Astrocyte of the cerebellum (primary cell): ENCODE data around the gene MEGF11.

Experiments
- DNase-seq: peaks from one replicate; pipeline ENCODE4 v3.0.0-alpha.2; 2011; ENCODE audit warnings: low read depth
- H3K4me3 ChIP-seq: 2 replicates; pipeline ENCODE4 v1.5.1; 2011; ENCODE audit warnings: mild to moderate bottlenecking, low read depth, low read length, moderate library complexity
- CTCF ChIP-seq: IDR thresholded peaks from 2 replicates; pipeline ENCODE4 v1.5.1; 2012; ENCODE audit warnings: low read length, low read depth, moderate library complexity, mild to moderate bottlenecking; ENCODE audit errors: missing control alignments
- in situ Hi-C: cut with HindIII; loops from 2 replicates; pipeline ENCODE4 v1.10.0; 2017; ENCODE audit warnings: low sequenced_read_pairs

The MEGF11 gene

DNA sequence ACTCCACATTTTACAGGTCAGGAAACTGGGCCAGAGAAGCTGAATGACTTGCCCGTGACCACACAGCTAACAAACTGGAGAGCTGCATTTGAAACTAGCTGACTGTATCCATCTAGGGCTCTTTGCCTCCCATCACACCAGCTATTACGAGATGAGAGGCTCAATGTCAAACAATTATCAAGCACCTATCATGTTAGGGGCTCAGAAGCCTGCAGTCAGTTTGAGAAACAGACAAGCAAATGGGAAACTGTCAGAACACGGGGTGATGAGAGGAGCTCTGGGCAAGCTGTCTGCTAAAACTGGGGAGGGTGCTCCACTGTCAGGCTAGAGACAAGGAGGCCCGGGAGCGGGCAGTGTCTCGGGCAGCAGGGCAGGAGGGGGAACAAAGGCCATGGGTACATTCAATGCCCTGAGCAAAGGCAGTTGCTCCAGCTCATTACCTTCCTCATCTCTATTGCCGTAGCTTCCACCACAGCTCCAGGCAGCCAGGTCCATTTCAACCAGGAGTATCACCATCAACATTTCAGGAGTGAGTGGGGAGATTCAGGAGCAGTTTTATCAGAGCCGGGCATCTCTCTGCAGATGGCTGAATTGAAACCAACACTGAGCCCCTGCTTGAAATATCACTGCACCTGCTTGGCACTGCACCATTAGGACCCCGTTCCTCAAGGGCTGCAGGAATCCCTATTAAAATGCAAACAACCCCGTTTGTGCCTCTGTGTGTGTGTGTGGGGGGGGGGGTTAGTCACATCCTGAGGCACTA is 261.6 kb downstream of the MEGF11 start:
- no peak overlapping the region for H3K4me3 ChIP-seq
- TF ChIP-seq CTCF: no peak
- no peak for DNase-seq
- in situ Hi-C loops: no loop called here

DNA sequence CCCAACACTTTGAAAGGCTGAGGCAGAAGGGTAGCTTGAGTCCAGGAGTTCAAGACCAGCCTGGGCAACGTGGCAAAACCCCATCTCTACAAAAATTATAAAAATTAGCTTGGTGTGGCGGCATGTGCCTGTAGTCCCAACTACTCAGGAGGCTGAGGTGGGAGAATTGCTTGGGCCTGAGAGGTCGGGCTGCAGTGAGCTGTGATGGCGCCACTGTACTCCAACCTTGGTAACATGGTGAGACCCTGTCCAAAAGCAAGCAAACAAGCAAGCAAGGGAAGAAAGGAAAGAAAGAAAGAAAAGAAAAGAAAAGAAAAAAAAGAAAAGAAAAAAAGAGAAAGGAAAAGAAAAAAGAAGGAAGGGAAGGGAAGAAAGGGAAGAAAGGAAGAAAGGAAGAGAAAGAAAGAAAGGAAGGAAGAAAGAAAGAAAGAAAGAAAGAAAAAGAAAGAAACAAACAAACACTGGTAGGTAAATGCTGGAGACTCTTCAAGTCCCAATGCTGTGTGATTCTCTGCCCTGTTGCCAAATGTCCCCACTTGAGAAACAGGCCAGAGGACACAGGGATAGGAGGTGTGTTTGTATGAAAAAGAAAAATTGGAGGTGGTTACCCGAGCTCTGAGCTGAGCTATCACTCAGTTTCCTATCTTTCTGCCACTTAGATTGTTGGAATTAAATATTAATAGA is 263.1 kb downstream of the MEGF11 start:
- in situ Hi-C loops: no loop called here
- H3K4me3 ChIP-seq: no peak overlapping the region
- DNase-seq: no peak
- TF ChIP-seq CTCF: no peak

DNA sequence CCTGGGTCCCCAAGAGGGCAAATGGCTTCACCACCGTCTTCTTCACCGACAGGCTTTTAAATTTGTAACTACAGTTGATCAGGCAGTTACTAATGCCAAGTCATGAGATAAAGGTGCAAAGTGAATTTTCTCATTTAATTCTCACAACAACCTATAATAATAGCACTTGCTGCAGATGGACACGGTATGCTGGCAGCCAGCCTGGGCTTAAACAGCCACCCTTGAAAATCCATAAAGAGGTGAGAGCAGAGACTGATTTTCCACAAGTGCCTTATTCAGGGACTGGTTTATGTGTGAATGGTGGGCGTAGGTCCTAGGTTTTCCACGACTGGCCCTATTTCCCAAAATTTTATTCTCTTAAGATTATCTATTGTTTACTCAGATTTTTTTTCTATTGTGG is 266.4 kb downstream of the MEGF11 start:
- no peak for TF ChIP-seq CTCF
- DNase-seq: no peak
- in situ Hi-C loops: no loop called here
- no peak overlapping the region for H3K4me3 ChIP-seq

DNA sequence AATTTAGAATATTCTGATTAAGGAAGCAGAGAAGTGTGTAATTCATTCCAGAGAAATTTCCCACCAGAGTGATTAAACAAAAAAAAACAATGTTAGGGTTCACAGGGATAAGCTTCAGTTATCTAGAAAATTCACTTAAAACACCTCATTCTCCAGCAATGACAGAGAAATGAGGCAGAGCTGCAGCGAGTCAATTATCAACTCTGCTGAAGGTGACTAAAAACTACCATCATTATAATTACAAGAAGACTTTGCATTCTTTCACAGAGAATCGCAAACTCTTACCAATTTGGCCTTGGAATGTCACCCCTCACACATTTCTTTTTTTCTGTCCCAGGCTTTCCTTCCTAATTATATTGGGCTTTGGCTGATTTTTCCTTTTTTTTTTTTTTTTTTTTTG is 267.1 kb downstream of the MEGF11 start:
- no peak overlapping the region for H3K4me3 ChIP-seq
- no peak for TF ChIP-seq CTCF
- no peak for DNase-seq
- in situ Hi-C loops: no loop called here

DNA sequence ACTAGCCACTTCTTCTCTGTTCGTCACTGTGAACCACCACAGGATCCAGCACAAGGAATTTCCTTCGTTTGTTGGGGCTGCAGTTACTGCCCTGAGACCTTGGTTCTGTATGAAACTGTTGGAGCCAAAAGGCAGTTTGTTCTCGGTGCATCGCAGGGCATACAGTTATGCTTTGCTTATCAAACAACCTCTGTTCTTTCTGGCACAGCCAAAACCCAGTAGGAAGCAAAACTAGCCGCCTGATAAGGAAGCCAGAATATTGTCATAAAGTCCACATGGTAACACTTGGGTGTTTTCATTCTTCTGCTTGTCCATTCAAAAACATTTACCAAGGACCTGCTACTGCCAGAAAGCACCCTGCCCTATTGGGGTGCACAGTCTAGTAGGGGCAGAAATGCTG is 268.2 kb downstream of the MEGF11 start:
- no peak for DNase-seq
- no peak for TF ChIP-seq CTCF
- in situ Hi-C loops: no loop called here
- H3K4me3 ChIP-seq: no peak overlapping the region

- in situ Hi-C loops: no loop called here
- TF ChIP-seq CTCF: no peak
- DNase-seq: no peak
- no peak overlapping the region for H3K4me3 ChIP-seq
Measured at GRCh38 chr15:65982627-65983322, 270.8 kb downstream of the MEGF11 start.
